GM12878 (cell line): ENCODE data around the gene WIPF2. TPM values are rescaled to one million over a fixed set of nuclear protein-coding genes. Genes with fewer than 3 reads are reported as not detected.

Source experiments
- CHD4 ChIP-seq: fragments of 200-600 bp; sonication (generic); IDR thresholded peaks from 2 replicates; pipeline ENCODE4 v1.6.1; 2016; ENCODE audit warnings: mild to moderate bottlenecking
- MTA2 ChIP-seq: fragments of 450-650 bp; IDR thresholded peaks from 2 replicates; pipeline ENCODE4 v1.6.1; 2016; ENCODE audit warnings: low read depth, mild to moderate bottlenecking, moderate library complexity
- TBL1XR1 ChIP-seq: IDR thresholded peaks from 2 replicates; pipeline ENCODE4 v1.6.1; 2012; ENCODE audit warnings: low read depth, low read length, improper control_type of control experiment
- ZBTB11 ChIP-seq: fragments of 450-650 bp; formaldehyde crosslinking; IDR thresholded peaks from 2 replicates; pipeline ENCODE4 v1.5.0; 2022; ENCODE audit warnings: mild to moderate bottlenecking, missing genetic modification characterization
- polyA plus RNA-seq, 11 experiments: library from polyadenylated mRNA; depleted of rRNA in 4 of 11; unstranded in 6 of 11; stranded (reverse) in 5 of 11; fragments of >200 nt; fragmentation: Nextera tagmentation in 4 of 11; fragmentation: Illumina TruSeq in 1 of 11; extraction: Ambion mirVana in 4 of 11; extraction: Trizol in 1 of 11; gene quantifications; 1 replicate in 1 of 11; 2 replicates in 10 of 11; pipeline versions ENCODE4 v1.2.1 to v1.2.3, GENCODE V29; 2011 to 2016; ENCODE audit warnings: inconsistent platforms in 2 of 11, missing spikeins in 2 of 11, low read depth in 1 of 11
- total RNA-seq, 4 experiments: library from RNA; depleted of rRNA in 3 of 4; stranded (reverse); fragments of >200 nt in 3 of 4; fragmentation: Illumina TruSeq in 1 of 4; extraction: Trizol in 1 of 4; gene quantifications; 2 replicates each; pipeline versions ENCODE4 v1.2.1 to v1.2.3, GENCODE V29; 2013 to 2021
- TF ChIP-seq, protein P1 (sequence below): IDR thresholded peaks from 2 replicates; pipeline ENCODE4 v1.6.1; 2012; ENCODE audit warnings: mild to moderate bottlenecking, low read depth, low read length
- TF ChIP-seq, protein P2 (sequence below): fragments of 450-650 bp; IDR thresholded peaks from 2 replicates; pipeline ENCODE4 v1.6.1; 2017; ENCODE audit warnings: mild to moderate bottlenecking, low read depth, inconsistent platforms; ENCODE audit not compliant: poor library complexity, severe bottlenecking

Gene WIPF2
- total and polyA plus RNA-seq, 10 of the 15 experiments (the other 5 are each of a cell fraction or from before 2014, with no cell fraction given): 4.2 to 20.8 (median 7.1) TPM

- TF ChIP-seq ZBTB11 (CRISPR knock-in tag) (no peak), TBL1XR1 (no peak), CHD4 (no peak), MTA2 (no peak)
- TF ChIP-seq, protein P1, sequence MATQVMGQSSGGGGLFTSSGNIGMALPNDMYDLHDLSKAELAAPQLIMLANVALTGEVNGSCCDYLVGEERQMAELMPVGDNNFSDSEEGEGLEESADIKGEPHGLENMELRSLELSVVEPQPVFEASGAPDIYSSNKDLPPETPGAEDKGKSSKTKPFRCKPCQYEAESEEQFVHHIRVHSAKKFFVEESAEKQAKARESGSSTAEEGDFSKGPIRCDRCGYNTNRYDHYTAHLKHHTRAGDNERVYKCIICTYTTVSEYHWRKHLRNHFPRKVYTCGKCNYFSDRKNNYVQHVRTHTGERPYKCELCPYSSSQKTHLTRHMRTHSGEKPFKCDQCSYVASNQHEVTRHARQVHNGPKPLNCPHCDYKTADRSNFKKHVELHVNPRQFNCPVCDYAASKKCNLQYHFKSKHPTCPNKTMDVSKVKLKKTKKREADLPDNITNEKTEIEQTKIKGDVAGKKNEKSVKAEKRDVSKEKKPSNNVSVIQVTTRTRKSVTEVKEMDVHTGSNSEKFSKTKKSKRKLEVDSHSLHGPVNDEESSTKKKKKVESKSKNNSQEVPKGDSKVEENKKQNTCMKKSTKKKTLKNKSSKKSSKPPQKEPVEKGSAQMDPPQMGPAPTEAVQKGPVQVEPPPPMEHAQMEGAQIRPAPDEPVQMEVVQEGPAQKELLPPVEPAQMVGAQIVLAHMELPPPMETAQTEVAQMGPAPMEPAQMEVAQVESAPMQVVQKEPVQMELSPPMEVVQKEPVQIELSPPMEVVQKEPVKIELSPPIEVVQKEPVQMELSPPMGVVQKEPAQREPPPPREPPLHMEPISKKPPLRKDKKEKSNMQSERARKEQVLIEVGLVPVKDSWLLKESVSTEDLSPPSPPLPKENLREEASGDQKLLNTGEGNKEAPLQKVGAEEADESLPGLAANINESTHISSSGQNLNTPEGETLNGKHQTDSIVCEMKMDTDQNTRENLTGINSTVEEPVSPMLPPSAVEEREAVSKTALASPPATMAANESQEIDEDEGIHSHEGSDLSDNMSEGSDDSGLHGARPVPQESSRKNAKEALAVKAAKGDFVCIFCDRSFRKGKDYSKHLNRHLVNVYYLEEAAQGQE: no peak
- TF ChIP-seq, protein P2, sequence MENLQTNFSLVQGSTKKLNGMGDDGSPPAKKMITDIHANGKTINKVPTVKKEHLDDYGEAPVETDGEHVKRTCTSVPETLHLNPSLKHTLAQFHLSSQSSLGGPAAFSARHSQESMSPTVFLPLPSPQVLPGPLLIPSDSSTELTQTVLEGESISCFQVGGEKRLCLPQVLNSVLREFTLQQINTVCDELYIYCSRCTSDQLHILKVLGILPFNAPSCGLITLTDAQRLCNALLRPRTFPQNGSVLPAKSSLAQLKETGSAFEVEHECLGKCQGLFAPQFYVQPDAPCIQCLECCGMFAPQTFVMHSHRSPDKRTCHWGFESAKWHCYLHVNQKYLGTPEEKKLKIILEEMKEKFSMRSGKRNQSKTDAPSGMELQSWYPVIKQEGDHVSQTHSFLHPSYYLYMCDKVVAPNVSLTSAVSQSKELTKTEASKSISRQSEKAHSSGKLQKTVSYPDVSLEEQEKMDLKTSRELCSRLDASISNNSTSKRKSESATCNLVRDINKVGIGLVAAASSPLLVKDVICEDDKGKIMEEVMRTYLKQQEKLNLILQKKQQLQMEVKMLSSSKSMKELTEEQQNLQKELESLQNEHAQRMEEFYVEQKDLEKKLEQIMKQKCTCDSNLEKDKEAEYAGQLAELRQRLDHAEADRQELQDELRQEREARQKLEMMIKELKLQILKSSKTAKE: no peak
- TF ChIP-seq, all 136 proteins: peak for 0
Measured at GRCh38 chr17:40266882-40267281, 47.8 kb downstream of the WIPF2 start (continued).
